ENCODE measurements around the gene PRKCE.
"Not testable (repeated sequence)": the region's sequence is repeated elsewhere in the genome, so short reads cannot be mapped to it uniquely, and the experiment has no call there.

The PRKCE gene

DNA sequence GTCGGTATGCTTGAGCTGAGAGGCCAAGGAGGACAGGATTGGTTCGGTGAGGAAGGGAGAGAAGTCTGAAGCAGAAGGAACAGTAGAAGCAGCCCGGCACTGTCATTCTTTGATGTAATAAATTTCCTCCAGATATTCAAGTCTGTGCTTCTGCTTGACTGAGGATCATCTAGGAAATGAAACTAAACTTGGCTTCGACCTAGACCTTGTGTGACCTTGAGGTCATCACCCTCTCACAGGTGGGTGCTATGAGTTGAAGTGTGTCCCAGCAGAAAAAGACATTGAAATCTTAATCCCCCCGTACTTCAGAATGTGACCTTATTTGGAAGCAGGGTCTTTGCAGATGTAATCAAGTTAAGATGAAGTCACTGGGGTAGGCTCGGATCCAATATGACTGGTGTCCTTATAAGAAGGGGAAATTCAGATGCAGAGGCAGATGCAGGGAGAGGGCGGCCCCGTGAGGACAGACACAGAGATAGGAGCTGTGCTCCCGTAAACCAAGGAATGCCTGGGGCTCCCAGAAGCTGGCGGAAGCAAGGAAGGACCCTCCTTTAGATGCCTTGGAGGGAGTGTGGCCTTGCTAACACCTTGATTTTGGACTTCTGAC is 49.0 kb downstream of the PRKCE start:
- DNase-seq: no peak

DNA sequence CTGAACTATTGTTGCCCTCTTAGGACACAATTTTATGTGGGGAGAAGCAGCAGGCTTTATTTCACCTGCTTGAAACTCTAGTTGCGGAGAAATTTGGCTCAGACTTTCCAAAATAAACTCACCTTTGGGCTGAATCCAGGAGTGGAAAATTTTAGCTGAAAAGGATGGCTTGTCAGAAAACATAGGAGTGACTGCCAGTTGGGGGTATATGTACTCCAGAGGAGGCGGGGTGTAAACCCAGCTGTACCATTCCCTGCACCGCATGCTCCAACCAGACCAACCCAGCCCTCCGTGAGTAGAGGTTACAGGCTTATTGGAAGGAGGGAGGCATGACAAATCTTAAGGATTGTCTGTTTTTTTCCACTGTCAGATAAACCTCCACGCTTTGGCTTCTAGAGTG is 53.8 kb downstream of the PRKCE start:
- no peak for DNase-seq

DNA sequence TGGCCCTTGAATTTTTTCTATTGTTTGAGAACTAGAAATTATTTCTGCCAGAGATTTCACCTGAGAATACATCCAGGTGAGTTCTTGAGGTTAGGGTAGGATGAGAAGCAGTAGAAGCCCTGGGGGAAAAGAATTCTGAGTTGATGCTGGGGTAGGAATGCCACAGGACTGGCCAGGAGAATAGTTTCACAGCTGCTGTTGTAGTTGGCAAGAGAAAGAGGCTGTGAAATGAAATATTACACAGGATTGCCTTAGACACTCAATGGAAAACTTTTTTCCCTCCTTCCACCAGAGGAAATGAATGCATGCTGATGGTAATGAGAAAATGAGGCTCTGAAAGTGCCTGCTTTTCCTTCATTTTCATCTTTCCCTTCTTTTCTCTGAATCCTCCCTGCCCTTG is 54.6 kb downstream of the PRKCE start:
- no peak for DNase-seq

DNA sequence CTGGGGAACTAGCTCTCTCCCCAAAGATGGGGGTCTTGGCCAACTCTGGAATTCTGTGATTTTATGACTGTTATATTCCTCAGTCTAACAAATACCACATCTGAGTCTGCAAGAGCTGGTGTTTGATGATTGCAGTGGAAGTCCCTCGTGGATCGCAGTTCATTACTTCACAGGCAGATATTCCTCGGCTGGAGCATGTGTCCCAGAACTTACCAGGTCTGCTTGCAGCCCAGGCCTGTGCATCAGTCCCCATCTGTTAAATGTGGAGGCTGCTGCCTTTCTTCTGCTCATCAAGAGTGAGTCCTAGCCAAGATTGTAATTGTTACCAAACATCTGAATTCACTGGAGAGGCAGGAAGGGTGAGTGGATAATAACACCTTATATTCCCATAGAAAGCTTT is 55.5 kb downstream of the PRKCE start:
- no peak for DNase-seq

DNA sequence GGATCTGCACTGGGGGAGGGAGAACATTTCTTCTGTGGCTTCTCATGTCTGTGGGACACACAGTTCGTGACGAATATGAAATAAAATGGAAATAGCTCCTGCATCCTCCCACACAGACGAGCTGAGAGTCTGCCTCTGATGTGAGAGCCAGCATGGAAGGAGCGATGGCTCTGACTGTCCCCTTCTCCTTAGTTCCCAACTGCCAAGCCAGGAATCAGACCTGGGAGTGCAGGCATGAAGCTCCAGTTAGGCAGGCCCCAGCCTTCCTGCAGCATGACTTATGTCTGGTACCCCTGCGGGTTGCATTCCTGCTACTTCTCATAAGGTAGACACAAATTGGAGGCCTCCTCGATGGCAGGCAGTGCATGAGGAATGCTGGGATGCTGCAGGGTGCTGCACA is 56.2 kb downstream of the PRKCE start:
- no peak for DNase-seq

DNA sequence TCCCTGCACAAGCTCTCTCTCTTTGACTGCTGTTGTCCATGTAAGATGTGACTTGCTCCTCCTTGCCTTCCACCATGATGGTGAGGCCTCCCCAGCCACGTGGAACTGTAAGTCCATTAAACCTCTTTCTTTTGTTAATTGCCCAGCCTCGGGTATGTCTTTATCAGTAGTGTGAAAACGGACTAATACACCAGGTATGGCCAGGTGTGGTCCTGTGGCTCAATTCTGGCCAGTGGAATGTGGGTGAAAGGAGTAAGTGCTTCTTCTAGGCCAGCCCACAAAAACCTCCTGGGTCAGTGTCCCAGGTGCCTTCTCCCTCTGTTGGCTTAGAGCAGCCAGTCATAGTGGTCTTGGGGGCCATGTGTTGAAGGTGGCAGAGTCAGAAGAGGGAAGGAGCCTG is 57.0 kb downstream of the PRKCE start:
- DNase-seq: no peak

DNA sequence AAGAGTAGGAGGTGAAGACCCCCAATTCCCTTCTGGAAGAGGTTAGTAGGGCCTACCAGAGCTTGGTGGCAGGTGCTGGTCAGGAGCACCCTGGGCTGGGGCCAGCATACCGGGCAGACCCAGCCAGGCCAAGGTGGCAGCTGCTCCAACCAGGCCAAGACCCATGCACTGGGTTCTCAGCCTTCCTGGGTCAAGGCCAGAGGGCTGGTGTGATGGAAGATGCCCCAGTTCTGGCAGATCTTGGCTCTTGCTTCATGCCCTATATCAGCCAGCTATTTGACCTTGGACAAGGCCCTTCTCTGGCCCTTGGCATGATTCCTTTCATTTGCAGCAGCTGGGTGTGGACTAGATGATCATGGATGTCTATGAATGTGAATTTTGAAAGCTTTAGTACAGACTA is 57.7 kb downstream of the PRKCE start:
- no peak for DNase-seq

DNA sequence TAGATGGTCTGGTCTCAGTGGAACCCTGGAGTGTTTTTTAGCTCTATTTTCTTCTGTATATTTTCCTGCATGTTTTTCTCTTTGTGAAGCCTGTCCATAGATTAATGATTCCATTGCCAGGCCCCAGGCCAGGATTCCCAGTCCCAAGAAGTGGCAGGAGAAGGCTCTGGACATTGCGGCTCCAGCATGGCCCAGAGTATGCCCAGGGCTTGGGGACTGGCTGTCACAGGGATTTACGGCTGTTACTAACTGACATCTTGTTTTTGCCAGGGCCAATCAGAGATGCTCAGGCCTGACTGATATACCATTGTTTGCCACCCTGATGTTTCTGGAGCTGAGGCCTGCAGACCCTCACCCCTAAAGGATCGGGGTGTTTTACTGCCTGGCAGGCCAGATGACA is 59.0 kb downstream of the PRKCE start:
- DNase-seq: no peak

DNA sequence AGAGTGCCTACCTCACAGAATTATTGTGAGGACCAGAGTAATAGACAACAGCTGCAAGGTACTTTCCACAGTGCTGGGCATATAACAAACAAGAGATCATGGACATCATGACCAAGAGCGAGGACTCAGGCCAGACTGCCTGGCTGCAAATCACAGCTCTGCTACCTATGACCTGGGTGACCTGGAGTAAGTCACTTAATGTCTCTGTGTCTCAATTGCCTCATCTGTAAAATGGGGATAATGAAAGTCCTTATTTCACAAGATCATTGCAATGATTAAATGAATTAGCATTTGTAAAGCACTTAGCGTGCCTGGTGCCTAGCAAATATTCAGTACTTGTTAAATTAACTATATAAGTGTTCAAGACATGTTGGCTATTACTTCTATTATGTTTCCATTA is 59.7 kb downstream of the PRKCE start:
- no peak for DNase-seq

DNA sequence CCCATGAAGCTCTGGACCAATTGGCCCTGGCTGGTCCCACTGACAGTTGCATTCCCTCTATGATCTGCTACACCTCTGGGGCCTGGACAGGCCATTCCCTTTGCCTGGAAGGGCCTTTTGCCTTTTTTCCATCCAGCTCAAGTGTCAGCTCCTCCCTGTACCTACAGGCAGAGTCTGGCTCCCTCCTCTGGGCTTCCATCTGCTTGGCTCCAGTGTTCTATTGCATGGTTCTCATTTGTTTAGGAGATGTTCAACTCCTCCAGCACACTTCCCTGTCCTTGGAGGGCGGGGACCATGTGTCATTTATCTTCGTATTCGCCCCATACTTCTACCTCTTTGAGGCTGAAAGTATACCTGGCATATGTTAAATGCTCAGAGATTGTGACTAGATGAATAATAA is 61.1 kb downstream of the PRKCE start:
- no peak for DNase-seq

DNA sequence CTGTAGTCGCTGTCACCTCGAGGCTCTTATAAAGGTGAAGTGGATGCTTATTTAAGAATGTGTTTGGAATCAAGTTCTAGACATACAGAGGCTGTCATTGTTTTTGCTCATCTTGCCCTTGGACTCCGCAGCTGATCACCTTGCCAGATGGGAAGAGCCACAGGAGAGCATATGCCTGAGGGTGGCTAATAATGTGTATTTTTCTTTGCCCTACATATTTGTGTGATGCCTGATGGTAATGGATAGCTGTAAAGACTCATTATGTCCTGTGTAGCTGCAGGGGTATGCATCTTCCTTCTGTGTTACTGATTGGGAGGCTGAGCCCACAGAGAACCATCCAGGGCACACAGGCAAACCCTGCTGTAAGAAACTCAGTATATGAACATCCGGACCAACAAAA is 61.7 kb downstream of the PRKCE start:
- DNase-seq: no peak

DNA sequence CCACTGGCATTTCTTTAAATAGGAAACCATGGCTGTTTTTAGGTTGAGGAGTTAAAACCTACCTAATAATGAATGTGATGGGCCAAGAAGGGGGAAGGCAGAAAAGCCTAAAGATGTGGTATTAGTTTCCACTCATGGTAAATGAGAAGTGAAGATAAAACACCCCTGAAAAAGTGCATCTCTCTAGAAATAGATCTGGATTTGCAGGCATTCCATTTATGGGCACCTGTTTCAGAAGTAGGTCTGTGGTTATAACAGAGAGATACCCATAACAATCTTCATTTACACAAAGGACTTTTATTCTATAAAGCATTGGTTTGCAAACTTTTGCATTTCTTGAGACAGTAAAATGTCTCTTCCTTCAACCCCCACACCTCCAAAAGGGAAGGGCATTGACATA is 62.1 kb downstream of the PRKCE start:
- no peak for DNase-seq

DNA sequence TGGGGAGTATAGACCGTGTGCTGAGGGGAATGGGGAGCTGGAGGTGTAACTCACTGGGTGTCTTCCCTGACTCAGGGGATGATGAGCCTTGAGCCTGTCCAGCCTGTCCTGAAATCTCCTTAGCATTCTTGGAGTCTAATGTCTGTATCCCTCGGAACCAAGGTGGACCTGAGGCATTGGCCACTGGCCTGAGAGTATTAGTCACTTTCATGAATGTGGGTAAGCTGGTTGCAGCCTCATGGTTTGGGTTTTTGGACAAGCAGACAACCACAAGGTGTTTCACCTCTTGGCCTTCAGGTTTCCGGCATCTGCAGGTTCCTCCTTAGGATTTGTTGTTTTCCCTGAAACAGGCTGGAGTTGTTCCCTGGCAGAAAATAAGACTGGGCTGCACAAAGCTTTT is 63.2 kb downstream of the PRKCE start:
- no peak for DNase-seq

DNA sequence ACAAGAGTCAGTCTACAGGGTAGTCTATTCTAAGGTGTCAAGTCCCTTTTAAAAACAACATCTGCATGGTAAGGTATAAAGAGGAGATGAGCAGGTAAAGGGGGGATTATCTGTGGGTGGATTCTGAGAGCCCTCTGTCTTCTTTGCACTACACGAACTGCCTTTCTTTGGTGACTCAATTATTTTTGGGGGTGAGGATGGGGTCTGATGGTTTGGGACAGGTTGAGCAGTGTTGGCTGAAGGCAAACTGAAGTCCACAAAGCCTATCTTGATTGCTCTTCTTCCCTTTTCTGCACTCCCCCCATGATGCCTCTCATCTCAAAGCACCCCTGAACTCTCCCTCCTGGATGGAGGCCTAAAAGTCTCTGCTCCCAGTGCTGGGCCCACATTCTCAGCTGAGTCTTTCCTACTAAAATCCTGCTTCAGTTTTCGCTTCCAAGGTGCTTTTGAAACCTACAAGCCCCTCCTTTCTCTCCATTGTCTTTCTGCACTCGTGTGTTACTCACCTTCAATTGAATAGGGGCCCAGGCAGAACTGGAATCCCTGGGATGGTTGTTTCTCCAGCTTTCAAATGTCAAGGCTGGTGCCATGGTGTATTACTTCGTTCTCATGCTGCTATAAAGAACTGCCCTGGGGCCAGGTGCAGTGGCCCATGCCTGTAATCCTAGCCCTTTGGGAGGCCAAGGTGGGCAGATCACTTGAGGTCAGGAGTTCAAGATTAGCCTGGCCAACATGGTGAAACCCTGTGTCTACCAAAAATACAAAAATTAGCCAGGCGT is 64.3 kb downstream of the PRKCE start:
- no peak for DNase-seq

DNA sequence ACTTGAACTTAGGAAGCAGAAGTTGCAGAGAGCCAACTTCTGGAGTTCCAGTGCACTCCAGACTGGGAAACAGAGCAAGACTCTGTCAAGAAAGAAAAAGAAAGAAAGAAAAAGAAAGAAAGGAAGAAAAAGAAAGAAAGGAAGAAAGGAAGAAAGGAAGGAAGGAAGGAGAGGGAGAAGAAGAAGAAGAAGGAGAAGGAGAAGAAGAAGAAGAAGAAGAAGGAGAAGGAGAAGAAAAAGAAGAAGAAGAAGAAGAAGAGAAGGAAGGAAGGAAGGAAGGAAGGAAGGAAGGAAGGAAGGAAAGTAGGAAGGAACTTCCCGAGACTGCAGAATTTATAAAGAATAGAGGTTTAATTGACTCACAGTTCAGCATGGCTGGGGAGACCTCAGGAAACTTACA is 65.0 kb downstream of the PRKCE start:
- DNase-seq: not testable (repeated sequence)

DNA sequence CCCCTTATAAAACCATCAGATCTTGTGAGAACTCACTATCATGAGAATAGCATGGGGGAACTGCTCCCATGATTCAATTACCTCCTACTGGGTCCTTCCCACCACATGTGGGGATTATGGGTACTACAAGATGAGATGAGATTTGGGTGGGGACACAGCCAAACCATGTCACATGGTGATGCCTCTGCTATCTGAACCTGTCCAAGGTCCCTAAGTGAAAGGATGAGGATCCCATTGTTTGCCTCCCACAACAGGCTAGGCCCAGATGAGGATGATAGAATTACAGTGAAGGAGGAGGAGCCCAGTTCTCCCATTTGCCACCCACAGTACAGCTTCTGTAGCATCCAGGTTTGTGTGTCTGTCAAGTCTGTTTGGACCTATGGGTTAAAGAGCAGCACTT is 65.4 kb downstream of the PRKCE start:
- DNase-seq: no peak

DNA sequence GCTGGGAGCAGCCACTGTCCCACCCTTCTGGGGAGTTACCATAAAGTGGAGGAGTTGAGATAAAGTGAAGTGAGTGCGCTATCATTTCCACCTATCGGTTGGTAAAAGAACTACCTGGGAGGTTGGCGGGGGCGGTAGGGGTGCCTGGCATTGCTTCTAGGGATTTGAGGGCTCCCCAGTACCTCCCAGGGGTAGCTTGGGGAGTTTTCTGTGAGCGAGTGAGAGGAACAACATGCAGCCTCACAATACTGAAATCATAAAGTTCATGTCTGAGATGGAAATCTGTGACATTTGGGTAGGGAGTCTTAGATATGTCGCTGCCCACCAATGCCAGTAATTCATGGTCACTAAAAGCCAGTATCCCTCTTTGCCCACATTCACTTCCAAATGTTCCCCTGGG is 68.7 kb downstream of the PRKCE start:
- DNase-seq: no peak

DNA sequence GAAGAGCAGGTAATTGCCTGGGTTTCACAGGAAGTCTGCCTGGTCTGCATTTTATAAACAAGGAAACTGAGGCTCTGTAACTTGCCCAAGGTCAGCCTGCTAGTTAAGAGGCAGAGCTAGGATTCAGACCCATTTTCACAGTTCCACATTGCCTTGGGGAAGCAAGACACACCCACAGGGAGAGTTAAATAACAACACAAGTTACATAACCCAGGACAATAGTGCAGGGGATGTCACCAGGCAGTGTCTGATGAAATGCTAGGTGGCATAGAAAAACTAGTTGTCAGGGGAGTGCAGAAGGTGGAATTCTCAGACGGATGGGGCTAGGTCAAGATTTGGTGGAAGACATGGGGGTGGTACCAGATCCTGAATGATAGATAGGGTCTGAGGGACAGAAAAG is 69.7 kb downstream of the PRKCE start:
- no peak for DNase-seq

DNA sequence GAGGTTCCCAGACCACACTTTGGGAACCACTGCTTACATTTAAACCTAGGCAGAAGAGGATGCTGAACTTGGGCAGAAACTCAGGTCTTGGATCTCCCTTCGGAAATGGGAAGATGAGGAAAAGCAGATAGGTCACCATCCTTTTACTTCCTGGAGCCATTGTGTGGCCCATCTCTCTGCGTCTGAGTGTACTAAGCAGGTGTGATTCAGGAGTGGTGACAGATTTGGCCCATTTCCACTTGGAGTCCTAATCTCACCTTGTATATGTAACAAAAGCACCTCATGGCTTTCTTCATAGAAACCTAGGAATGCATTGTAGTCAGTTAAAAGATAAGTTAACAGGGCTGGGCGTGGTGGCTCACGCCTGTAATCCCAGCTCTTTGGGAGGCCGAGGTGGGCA is 71.0 kb downstream of the PRKCE start:
- DNase-seq: no peak

DNA sequence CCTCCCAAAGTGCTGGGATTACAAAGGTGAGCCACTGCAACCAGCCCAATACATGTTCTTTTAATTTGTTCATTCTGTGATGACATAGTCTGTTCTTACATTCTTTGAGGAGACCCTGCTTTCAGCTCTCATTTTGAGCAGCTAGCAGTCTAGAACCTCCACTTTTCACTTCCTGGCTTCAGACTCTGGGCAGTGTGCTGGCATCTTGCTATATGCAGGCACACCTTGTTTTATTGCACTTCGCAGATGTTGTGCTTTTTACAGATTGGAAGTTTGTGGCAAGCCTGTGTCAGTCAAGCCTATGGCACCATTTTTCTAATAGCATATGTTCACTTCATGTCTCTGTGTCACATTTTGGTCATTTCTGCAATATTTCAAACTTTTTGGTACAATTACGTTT is 72.4 kb downstream of the PRKCE start:
- no peak for DNase-seq

DNA sequence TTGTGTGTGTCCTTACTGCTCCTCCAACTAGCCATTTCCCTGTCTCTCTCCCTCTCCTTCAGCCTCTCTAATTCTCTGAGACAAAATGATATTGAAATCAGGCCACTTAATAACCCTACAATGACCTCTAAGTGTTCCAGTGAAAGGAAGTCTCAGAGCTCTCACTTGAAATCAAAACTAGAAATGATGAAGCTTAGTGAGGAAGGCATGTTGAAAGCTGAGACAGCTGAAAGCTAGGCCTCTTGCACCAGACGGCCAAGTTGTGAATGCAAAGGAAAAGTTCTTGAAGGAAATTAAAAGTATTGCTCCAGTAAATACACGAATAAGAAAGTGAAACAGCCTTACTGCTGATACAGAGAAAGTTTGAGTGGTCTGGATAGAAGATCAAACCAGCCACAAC is 72.9 kb downstream of the PRKCE start:
- DNase-seq: no peak

DNA sequence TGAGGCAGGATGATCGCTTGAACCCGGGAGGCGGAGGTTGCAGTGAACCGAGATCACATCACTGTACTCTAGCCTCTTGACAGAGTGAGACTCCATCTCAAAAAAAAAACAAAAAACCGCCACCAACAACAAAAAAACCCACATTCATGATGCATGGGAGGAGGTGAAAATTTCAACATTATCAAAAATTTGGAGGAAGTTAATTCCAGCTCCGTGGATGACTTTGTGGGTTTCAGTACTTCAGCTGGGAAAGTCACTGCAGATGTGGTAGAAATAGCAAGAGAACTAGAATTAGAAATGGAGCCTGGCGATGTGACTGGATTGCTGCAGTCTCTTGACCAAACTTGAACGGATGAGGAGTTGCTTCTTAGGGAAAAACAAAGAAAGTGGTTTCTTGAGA is 74.3 kb downstream of the PRKCE start:
- no peak for DNase-seq

DNA sequence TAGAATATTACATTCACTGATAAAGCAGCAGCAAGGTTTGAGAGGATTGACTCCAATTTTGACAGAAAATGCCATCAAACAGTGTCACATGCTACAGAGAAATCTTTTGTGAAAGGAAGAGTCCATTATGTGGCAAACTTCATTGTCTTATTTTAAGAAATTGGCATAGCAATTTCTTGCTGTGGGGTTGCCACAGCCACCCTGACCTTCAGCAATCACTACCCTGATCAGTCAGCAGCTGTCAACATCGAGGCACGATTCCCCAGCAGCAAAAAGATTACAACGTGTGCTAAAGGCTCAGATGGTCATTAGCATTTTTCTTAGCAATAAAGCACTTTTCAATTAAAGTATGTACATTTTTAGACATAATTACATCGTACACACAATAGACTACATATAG is 74.7 kb downstream of the PRKCE start:
- no peak for DNase-seq

DNA sequence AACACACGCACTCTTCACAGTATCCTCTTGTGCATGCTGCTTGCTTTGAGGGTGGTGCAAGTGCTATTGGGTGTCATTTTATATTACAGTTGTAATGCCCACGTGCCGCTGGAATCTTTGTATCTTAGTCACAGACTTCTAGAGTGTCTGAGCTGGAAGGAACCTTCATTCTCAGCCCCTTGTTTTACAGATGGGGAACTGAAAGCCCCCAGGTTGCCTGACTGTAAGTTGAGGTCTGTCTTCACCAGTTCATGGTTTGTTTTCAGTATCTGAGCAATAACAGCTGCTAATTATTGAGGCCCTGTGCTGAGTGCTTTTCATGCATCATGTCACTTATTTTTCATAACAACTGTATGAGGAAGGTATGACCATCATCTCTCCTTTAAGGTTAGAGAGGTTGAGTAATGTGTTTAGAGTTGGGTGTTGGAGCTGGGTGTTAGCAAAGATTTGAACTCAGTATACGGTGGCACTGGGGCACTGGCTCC is 77.0 kb downstream of the PRKCE start:
- DNase-seq: no peak
